ENCODE results near the gene TRAPPC10. TPM values are rescaled to one million over a fixed set of nuclear protein-coding genes. Genes with fewer than 3 reads are reported as not detected.

Gene TRAPPC10
- total and polyA plus RNA-seq, 9 of the 15 experiments (the other 6 are each of a cell fraction or from before 2014, with no cell fraction given): 1.1 to 33.8 (median 24.3) TPM

- TF ChIP-seq, protein P1, sequence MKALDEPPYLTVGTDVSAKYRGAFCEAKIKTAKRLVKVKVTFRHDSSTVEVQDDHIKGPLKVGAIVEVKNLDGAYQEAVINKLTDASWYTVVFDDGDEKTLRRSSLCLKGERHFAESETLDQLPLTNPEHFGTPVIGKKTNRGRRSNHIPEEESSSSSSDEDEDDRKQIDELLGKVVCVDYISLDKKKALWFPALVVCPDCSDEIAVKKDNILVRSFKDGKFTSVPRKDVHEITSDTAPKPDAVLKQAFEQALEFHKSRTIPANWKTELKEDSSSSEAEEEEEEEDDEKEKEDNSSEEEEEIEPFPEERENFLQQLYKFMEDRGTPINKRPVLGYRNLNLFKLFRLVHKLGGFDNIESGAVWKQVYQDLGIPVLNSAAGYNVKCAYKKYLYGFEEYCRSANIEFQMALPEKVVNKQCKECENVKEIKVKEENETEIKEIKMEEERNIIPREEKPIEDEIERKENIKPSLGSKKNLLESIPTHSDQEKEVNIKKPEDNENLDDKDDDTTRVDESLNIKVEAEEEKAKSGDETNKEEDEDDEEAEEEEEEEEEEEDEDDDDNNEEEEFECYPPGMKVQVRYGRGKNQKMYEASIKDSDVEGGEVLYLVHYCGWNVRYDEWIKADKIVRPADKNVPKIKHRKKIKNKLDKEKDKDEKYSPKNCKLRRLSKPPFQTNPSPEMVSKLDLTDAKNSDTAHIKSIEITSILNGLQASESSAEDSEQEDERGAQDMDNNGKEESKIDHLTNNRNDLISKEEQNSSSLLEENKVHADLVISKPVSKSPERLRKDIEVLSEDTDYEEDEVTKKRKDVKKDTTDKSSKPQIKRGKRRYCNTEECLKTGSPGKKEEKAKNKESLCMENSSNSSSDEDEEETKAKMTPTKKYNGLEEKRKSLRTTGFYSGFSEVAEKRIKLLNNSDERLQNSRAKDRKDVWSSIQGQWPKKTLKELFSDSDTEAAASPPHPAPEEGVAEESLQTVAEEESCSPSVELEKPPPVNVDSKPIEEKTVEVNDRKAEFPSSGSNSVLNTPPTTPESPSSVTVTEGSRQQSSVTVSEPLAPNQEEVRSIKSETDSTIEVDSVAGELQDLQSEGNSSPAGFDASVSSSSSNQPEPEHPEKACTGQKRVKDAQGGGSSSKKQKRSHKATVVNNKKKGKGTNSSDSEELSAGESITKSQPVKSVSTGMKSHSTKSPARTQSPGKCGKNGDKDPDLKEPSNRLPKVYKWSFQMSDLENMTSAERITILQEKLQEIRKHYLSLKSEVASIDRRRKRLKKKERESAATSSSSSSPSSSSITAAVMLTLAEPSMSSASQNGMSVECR (CRISPR knock-in tag; IDR thresholded peaks at IDR 0.05): no peak
- TF ChIP-seq ZNF583 (CRISPR knock-in tag; IDR thresholded peaks at IDR 0.05) (no peak), ZNF586 (CRISPR knock-in tag; conservative IDR thresholded peaks at IDR 0.05) (no peak), ZFP30 (CRISPR knock-in tag; IDR thresholded peaks at IDR 0.05; ENCODE audit: borderline replicate concordance) (no peak), GMEB1 (CRISPR knock-in tag; IDR thresholded peaks at IDR 0.05) (no peak), ZBTB40 (IDR thresholded peaks at IDR 0.05) (no peak), ZBTB40 (CRISPR knock-in tag; IDR thresholded peaks at IDR 0.05) (no peak), BHLHE40 (IDR thresholded peaks at IDR 0.05; ENCODE audit: low read length) (0 out of 2 replicates have a peak, but pooled peaks have one; percentile 41), RBFOX2 (IDR thresholded peaks at IDR 0.05; ENCODE audit: low read depth, low read length) (no peak), BDP1 (IDR thresholded peaks at IDR 0.05; ENCODE audit: insufficient read depth, insufficient read length) (no peak), SMC3 (conservative IDR thresholded peaks at IDR 0.05; ENCODE audit: insufficient read depth, low read depth, low read length) (no peak)
- TF ChIP-seq, protein P2, sequence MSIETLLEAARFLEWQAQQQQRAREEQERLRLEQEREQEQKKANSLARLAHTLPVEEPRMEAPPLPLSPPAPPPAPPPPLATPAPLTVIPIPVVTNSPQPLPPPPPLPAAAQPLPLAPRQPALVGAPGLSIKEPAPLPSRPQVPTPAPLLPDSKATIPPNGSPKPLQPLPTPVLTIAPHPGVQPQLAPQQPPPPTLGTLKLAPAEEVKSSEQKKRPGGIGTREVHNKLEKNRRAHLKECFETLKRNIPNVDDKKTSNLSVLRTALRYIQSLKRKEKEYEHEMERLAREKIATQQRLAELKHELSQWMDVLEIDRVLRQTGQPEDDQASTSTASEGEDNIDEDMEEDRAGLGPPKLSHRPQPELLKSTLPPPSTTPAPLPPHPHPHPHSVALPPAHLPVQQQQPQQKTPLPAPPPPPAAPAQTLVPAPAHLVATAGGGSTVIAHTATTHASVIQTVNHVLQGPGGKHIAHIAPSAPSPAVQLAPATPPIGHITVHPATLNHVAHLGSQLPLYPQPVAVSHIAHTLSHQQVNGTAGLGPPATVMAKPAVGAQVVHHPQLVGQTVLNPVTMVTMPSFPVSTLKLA (conservative IDR thresholded peaks at IDR 0.05): peak; percentile 26 to 50; a peak in 2 of 4 replicates
These were observed 5.5 kb downstream of the TRAPPC10 start (continued) for GRCh38 chr21:44017601-44018000.

Data from K562 (cell line).